Measurements from ENCODE around the gene MAGED1. TPM values are rescaled to one million over a fixed set of nuclear protein-coding genes. Genes with fewer than 3 reads are reported as not detected.

The MAGED1 gene
- total RNA-seq (ENCODE audit: low replicate concordance), result 226 and 388 TPM in 2 replicates

GRCh38 chrX:51892921-51893745 lies at the start of gene MAGED1:
TSS of gene MAGED1 (plus strand) at chrX:51893623. CDS start at chrX:51894305, 682 bp downstream.
- peak; percentile 95 for DNase-seq (ENCODE audit: low read depth)
- peak within 1 kb of the TSS; percentile 77 for H3K4me3 ChIP-seq (ENCODE audit: low read depth, low read length)
- TF ChIP-seq, protein P1, sequence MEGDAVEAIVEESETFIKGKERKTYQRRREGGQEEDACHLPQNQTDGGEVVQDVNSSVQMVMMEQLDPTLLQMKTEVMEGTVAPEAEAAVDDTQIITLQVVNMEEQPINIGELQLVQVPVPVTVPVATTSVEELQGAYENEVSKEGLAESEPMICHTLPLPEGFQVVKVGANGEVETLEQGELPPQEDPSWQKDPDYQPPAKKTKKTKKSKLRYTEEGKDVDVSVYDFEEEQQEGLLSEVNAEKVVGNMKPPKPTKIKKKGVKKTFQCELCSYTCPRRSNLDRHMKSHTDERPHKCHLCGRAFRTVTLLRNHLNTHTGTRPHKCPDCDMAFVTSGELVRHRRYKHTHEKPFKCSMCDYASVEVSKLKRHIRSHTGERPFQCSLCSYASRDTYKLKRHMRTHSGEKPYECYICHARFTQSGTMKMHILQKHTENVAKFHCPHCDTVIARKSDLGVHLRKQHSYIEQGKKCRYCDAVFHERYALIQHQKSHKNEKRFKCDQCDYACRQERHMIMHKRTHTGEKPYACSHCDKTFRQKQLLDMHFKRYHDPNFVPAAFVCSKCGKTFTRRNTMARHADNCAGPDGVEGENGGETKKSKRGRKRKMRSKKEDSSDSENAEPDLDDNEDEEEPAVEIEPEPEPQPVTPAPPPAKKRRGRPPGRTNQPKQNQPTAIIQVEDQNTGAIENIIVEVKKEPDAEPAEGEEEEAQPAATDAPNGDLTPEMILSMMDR (IDR thresholded peaks at IDR 0.05; ENCODE audit: insufficient read depth, low read length), result no peak

DNA sequence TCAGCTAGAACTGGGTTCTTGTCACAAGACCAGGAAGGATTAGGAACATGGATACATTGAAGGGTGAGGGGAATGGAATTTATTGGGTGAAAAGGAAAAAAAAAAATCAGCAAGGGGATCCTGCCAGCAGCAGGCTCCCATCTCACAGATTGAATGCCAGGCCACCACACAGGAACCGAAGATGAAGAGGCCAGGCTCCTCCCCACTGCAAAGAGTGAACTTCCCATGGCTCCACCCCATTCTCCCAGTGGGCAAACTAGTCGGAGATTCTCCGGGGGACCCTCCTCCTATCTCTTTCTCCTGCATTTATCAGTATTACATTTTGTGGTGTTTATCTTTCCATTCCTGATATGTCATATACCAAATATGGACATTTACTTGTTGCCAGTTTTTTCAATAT lies 46.0 kb upstream of the MAGED1 start:
- no peak for DNase-seq (ENCODE audit: low read depth)
- H3K4me3 ChIP-seq (ENCODE audit: low read depth, low read length), result no peak overlapping the region
- TF ChIP-seq, protein P1 (IDR thresholded peaks at IDR 0.05; ENCODE audit: insufficient read depth, low read length), result no peak

DNA sequence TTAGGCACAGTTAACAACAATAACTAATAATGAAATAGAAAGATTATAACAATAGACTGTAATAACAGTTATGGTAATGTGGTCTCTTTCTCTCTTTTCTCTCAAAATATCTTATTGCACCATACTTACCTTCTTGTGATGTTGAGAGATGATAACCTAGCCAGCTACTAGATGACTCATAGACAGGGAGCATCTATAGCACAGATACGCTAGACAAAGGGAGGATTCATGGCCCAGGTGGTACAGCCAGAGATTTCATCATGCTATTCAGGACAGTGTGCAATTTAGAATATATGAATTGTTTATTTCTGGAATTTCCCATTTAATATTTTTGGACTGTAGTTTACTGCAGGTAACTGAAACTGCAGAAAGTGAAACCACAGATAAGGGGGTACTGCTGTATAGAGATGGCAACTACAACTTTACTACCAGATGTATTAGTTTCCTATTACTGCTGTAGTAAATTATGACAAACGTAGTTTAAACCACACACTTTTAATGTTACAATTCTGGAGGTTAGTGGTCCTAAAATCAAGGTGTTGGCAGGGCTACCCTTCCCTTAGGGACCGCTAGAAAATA lies 41.8 kb upstream of the MAGED1 start:
- H3K4me3 ChIP-seq (ENCODE audit: low read depth, low read length), result no peak overlapping the region
- no peak for DNase-seq (ENCODE audit: low read depth)
- TF ChIP-seq, protein P1 (IDR thresholded peaks at IDR 0.05; ENCODE audit: insufficient read depth, low read length), result no peak

GRCh38 chrX:51852096-51852495 lies 41.3 kb upstream of the MAGED1 start:
- DNase-seq (ENCODE audit: low read depth), result no peak
- H3K4me3 ChIP-seq (ENCODE audit: low read depth, low read length), result no peak overlapping the region
- TF ChIP-seq, protein P1 (IDR thresholded peaks at IDR 0.05; ENCODE audit: insufficient read depth, low read length), result no peak

DNA sequence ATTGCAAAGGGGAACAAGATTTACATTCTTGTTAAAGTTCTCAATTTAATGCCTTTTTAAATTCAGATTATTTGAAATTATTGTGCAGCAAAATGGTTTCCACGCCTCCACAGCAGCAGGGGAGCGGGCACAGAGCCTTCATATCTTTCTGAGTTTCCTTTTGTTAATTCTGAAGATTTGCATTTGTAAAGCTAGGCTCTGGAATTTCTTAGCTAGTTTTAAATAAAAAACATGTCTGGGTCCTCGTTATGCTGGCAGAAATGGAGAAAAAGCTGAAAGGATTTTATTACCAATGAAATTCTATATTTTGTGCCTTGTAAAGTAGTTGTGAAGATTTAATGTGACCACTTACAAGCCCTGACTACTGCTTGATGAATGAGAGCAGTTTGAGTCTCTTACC lies 40.8 kb upstream of the MAGED1 start:
- H3K4me3 ChIP-seq (ENCODE audit: low read depth, low read length), result no peak overlapping the region
- TF ChIP-seq, protein P1 (IDR thresholded peaks at IDR 0.05; ENCODE audit: insufficient read depth, low read length), result no peak
- no peak for DNase-seq (ENCODE audit: low read depth)

DNA sequence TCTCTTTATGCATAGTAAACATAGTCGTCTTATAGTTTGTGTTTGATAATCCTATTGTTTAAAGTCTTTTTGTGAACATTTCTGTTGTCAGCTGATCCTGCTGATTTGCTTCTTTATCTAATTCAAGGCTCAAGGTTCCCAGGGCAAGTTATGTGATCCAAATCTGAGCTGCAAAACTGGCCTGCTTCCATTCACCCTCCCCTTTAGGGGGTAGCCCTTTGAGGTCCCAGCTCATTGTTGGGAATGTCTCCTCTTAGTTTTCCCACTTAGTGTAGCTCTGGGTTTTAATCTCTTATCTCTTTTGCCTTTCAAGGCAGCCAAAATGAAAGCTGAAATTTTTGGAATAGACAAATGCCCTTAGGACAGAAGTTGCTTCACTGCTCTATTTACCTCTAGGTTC lies 40.2 kb upstream of the MAGED1 start:
- DNase-seq (ENCODE audit: low read depth), result peak; percentile 1
- TF ChIP-seq, protein P1 (IDR thresholded peaks at IDR 0.05; ENCODE audit: insufficient read depth, low read length), result no peak

More for the DNA sequence above, 40.2 kb upstream of the MAGED1 start:
- no peak overlapping the region for H3K4me3 ChIP-seq (ENCODE audit: low read depth, low read length)

Measured in fibroblast of the aortic adventitia (primary cell).